Testis (tissue), 2 donors: Measurements from ENCODE around the gene ELF1.

Experiments
- POLR2A ChIP-seq: fragments of 450-650 bp; IDR thresholded peaks from one replicate; pipeline ENCODE4 v1.6.1; 2017; ENCODE audit warnings: antibody characterized with exemption, mild to moderate bottlenecking, moderate library complexity
- TF ChIP-seq, protein P1 (sequence below), 3 experiments: fragments of 450-650 bp in 2 of 3; fragments of 200-600 bp in 1 of 3; sonication (generic) in 1 of 3; IDR thresholded peaks; one replicate each; pipeline ENCODE4 v1.5.1; 2016 to 2019; ENCODE audit warnings: antibody characterized with exemption in 3 of 3, mild to moderate bottlenecking in 2 of 3, moderate library complexity in 1 of 3

GRCh38 chr13:40983259-40983658, 35.9 kb downstream of the ELF1 start:
- TF ChIP-seq, protein P1, sequence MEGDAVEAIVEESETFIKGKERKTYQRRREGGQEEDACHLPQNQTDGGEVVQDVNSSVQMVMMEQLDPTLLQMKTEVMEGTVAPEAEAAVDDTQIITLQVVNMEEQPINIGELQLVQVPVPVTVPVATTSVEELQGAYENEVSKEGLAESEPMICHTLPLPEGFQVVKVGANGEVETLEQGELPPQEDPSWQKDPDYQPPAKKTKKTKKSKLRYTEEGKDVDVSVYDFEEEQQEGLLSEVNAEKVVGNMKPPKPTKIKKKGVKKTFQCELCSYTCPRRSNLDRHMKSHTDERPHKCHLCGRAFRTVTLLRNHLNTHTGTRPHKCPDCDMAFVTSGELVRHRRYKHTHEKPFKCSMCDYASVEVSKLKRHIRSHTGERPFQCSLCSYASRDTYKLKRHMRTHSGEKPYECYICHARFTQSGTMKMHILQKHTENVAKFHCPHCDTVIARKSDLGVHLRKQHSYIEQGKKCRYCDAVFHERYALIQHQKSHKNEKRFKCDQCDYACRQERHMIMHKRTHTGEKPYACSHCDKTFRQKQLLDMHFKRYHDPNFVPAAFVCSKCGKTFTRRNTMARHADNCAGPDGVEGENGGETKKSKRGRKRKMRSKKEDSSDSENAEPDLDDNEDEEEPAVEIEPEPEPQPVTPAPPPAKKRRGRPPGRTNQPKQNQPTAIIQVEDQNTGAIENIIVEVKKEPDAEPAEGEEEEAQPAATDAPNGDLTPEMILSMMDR (IDR thresholded peaks at IDR 0.05): no peak
- no peak for TF ChIP-seq POLR2A
